DOHH2 (cell line): Measurements from ENCODE around the gene ZFHX2.

ENCODE experiments used
- H3F3A ChIP-seq: fragments of 200-600 bp; sonication (generic), shearing (Covaris generic); 2 replicates; pipeline ENCODE4 v1.6.0; 2016; ENCODE audit warnings: antibody characterized with exemption, mild to moderate bottlenecking; ENCODE audit not compliant: control insufficient read depth, insufficient read depth
- H3K27ac ChIP-seq: fragments of 200-600 bp; sonication (generic); 2 replicates; pipeline ENCODE4 v1.5.1; 2014; ENCODE audit warnings: low read depth, mild to moderate bottlenecking, low read length, moderate library complexity
- H3K27me3 ChIP-seq: fragments of 200-600 bp; sonication (generic); 2 replicates; pipeline ENCODE4 v1.6.1; 2014; ENCODE audit warnings: mild to moderate bottlenecking, low read length, mixed read lengths; ENCODE audit not compliant: control insufficient read depth
- H3K36me3 ChIP-seq: fragments of 200-600 bp; sonication (generic); 2 replicates; pipeline ENCODE4 v1.6.1; 2014; ENCODE audit warnings: mild to moderate bottlenecking, low read length, moderate library complexity, mixed read lengths; ENCODE audit not compliant: control insufficient read depth
- H3K4me1 ChIP-seq: fragments of 200-600 bp; sonication (generic); 2 replicates; pipeline ENCODE4 v1.6.1; 2014; ENCODE audit warnings: mild to moderate bottlenecking, low read length, mixed read lengths; ENCODE audit not compliant: control insufficient read depth
- H3K4me2 ChIP-seq: fragments of 200-600 bp; sonication (generic); 2 replicates; pipeline ENCODE4 v1.6.0; 2014; ENCODE audit warnings: mild to moderate bottlenecking, low read length, moderate library complexity
- H3K4me3 ChIP-seq: fragments of 200-600 bp; sonication (generic); 2 replicates; pipeline ENCODE4 v1.5.1; 2014; ENCODE audit warnings: mild to moderate bottlenecking, low read length, mixed read lengths
- H3K79me2 ChIP-seq: fragments of 200-600 bp; sonication (generic); 2 replicates; pipeline ENCODE4 v1.6.1; 2014; ENCODE audit warnings: mild to moderate bottlenecking, low read length, mixed read lengths; ENCODE audit not compliant: control insufficient read depth
- H3K9me2 ChIP-seq: fragments of 200-600 bp; sonication (generic); replicated peaks from 2 replicates; pipeline ENCODE4 v1.6.1; 2014; ENCODE audit warnings: mild to moderate bottlenecking, low read length, mixed read lengths; ENCODE audit not compliant: control insufficient read depth
- H3K9me3 ChIP-seq: fragments of 200-600 bp; sonication (generic); 2 replicates; pipeline ENCODE4 v1.6.1; 2014; ENCODE audit warnings: antibody characterized with exemption, low read length, mixed read lengths; ENCODE audit not compliant: control insufficient read depth, insufficient read depth
- H4K20me1 ChIP-seq: fragments of 200-600 bp; sonication (generic); 2 replicates; pipeline ENCODE4 v1.6.0; 2014; ENCODE audit warnings: low read depth, mild to moderate bottlenecking, antibody characterized with exemption, low read length, moderate library complexity; ENCODE audit not compliant: control insufficient read depth, insufficient read depth
- CTCF ChIP-seq: fragments of 200-600 bp; sonication (generic); IDR thresholded peaks from one replicate; pipeline ENCODE4 v1.5.1; 2014; ENCODE audit warnings: antibody characterized with exemption, mild to moderate bottlenecking, low read depth, low read length; ENCODE audit not compliant: poor library complexity, severe bottlenecking
- EZH2phosphoT487 ChIP-seq: fragments of 200-600 bp; sonication (generic); IDR thresholded peaks from 2 replicates; pipeline ENCODE4 v1.6.1; 2017; ENCODE audit warnings: borderline replicate concordance, mild to moderate bottlenecking, antibody characterized with exemption, low read length, moderate library complexity, mixed read lengths

Gene ZFHX2

GRCh38 chr14:23531391-23531790 lies 20.2 kb downstream of the ZFHX2 start:
- Histone ChIP-seq H3K4me3 (no peak overlapping the region), H3K9me2 (no peaks in the 10 kb centered on the region), H3K9me3 (no peaks in the 10 kb centered on the region), H3K27me3 (no peaks in the 10 kb centered on the region), H3K79me2 (no peaks in the 10 kb centered on the region), H3K36me3 (no peaks in the 10 kb centered on the region), H3K27ac (no peak overlapping the region), H4K20me1 (no peaks in the 10 kb centered on the region), H3K4me2 (no peak overlapping the region), H3F3A (no peaks in the 10 kb centered on the region), H3K4me1 (no peaks in the 10 kb centered on the region)
- TF ChIP-seq EZH2phosphoT487 (no peak), CTCF (no peak)

- Histone ChIP-seq H3K27ac (no peak overlapping the region), H3F3A (no peaks in the 10 kb centered on the region), H3K4me1 (no peaks in the 10 kb centered on the region), H3K4me3 (no peak overlapping the region), H3K27me3 (no peaks in the 10 kb centered on the region), H3K79me2 (no peaks in the 10 kb centered on the region), H4K20me1 (no peaks in the 10 kb centered on the region), H3K9me3 (no peaks in the 10 kb centered on the region), H3K9me2 (no peaks in the 10 kb centered on the region), H3K36me3 (no peaks in the 10 kb centered on the region), H3K4me2 (no peak overlapping the region)
- no peak for TF ChIP-seq EZH2phosphoT487
These were observed 21.1 kb downstream of the ZFHX2 start for GRCh38 chr14:23530375-23531055.

- Histone ChIP-seq H3K4me2 (no peak overlapping the region), H3K79me2 (no peaks in the 10 kb centered on the region), H3K4me3 (no peak overlapping the region), H4K20me1 (no peaks in the 10 kb centered on the region), H3K9me3 (no peaks in the 10 kb centered on the region), H3K9me2 (no peaks in the 10 kb centered on the region), H3K27ac (no peak overlapping the region), H3K27me3 (no peaks in the 10 kb centered on the region), H3K4me1 (no peaks in the 10 kb centered on the region), H3K36me3 (no peaks in the 10 kb centered on the region), H3F3A (no peaks in the 10 kb centered on the region)
- TF ChIP-seq CTCF (no peak), EZH2phosphoT487 (no peak)
These were observed 22.5 kb downstream of the ZFHX2 start for GRCh38 chr14:23529016-23529415.

GRCh38 chr14:23528555-23528954 lies 23.0 kb downstream of the ZFHX2 start:
- Histone ChIP-seq H3K4me3 (no peak overlapping the region), H3F3A (no peaks in the 10 kb centered on the region), H3K4me1 (no peaks in the 10 kb centered on the region), H4K20me1 (no peaks in the 10 kb centered on the region), H3K79me2 (no peaks in the 10 kb centered on the region), H3K36me3 (no peaks in the 10 kb centered on the region), H3K9me2 (no peaks in the 10 kb centered on the region), H3K9me3 (no peaks in the 10 kb centered on the region), H3K4me2 (no peak overlapping the region), H3K27ac (no peak overlapping the region), H3K27me3 (no peaks in the 10 kb centered on the region)
- TF ChIP-seq EZH2phosphoT487: no peak
- TF ChIP-seq CTCF: no peak
